Osteoblast (primary cell): ENCODE data around the gene SLC4A8. TPM values are rescaled to one million over a fixed set of nuclear protein-coding genes. Genes with fewer than 3 reads are reported as not detected.

Experiments used
- DNase-seq: peaks from one replicate; pipeline ENCODE4 v3.0.0; 2011; ENCODE audit warnings: low spot score, mixed read lengths; ENCODE audit not compliant: insufficient read length; ENCODE audit errors: missing footprints
- H2AFZ ChIP-seq: 2 replicates; pipeline ENCODE4 v1.6.0; 2011; ENCODE audit warnings: mild to moderate bottlenecking, low read length
- H3K27ac ChIP-seq: 2 replicates; pipeline ENCODE4 v1.5.1; 2011; ENCODE audit warnings: mild to moderate bottlenecking, low read depth, low read length, moderate library complexity
- H3K27me3 ChIP-seq: 2 replicates; pipeline ENCODE4 v1.6.0; 2012; ENCODE audit warnings: mild to moderate bottlenecking, control low read depth, inconsistent platforms, low read length, moderate library complexity; ENCODE audit not compliant: insufficient read depth
- H3K36me3 ChIP-seq: 2 replicates; pipeline ENCODE4 v1.5.1; 2011; ENCODE audit warnings: mild to moderate bottlenecking, low read length, control low read depth, moderate library complexity; ENCODE audit not compliant: insufficient read depth
- H3K4me1 ChIP-seq: 2 replicates; pipeline ENCODE4 v1.5.1; 2011; ENCODE audit warnings: mild to moderate bottlenecking, low read length, control low read depth, moderate library complexity; ENCODE audit not compliant: insufficient read depth
- H3K4me2 ChIP-seq: 2 replicates; pipeline ENCODE4 v1.6.0; 2011; ENCODE audit warnings: mild to moderate bottlenecking, low read length; ENCODE audit not compliant: insufficient read depth
- H3K4me3 ChIP-seq: fragments of 200-600 bp; sonication (generic); 3 replicates; pipeline ENCODE4 v1.5.1; 2012; ENCODE audit warnings: mild to moderate bottlenecking, low read length, inconsistent platforms; ENCODE audit not compliant: insufficient read depth
- H3K79me2 ChIP-seq: 2 replicates; pipeline ENCODE4 v1.6.0; 2012; ENCODE audit warnings: mild to moderate bottlenecking, low read length, control low read depth, inconsistent platforms; ENCODE audit not compliant: insufficient read depth
- H3K9me3 ChIP-seq: 2 replicates; pipeline ENCODE4 v1.5.1; 2011; ENCODE audit warnings: low read depth, low read length, control low read depth
- H4K20me1 ChIP-seq: 2 replicates; pipeline ENCODE4 v1.6.0; 2012; ENCODE audit warnings: mild to moderate bottlenecking, low read length, control low read depth; ENCODE audit not compliant: insufficient read depth
- total RNA-seq: library from RNA; depleted of rRNA; stranded (reverse); fragments of >200 nt; gene quantifications from 2 replicates; pipeline ENCODE4 v1.2.3, GENCODE V29; 2012
- TF ChIP-seq, protein P1 (sequence below): IDR thresholded peaks from 2 replicates; pipeline ENCODE4 v1.5.1; 2011; ENCODE audit warnings: mild to moderate bottlenecking, low read depth, low read length, moderate library complexity; ENCODE audit errors: extremely low read depth

The SLC4A8 gene
- total RNA-seq, 1 donor, result 2.9 TPM

DNA sequence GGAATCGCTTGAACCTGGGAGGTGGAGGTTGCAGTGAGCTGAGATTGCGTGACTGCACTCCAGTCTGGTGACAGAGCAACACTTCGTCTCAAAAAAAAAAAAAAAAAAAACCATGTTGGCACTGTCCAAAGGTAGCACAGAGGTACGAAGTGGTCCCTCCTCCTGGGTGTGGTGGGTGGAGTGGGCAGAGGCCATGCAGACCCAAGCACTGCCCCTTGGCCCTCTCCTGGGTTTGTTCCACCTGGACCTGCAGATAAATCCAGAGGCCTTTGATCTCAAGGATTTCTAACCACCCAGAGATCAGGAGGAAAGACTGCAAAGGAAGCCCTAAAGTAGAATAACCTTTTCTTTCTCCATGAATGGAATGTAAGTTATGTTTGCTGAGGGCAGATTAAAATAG, 24.7 kb upstream of the SLC4A8 start:
- Histone ChIP-seq H3K27ac (no peak overlapping the region), H3K79me2 (no peaks in the 10 kb centered on the region), H3K9me3 (no peaks in the 10 kb centered on the region), H3K4me1 (peaks cover 3% of the 10 kb centered on the region), H3K36me3 (no peaks in the 10 kb centered on the region), H2AFZ (no peak overlapping the region), H4K20me1 (no peaks in the 10 kb centered on the region), H3K4me2 (no peak overlapping the region), H3K4me3 (no peak overlapping the region), H3K27me3 (no peaks in the 10 kb centered on the region)
- TF ChIP-seq, protein P1, sequence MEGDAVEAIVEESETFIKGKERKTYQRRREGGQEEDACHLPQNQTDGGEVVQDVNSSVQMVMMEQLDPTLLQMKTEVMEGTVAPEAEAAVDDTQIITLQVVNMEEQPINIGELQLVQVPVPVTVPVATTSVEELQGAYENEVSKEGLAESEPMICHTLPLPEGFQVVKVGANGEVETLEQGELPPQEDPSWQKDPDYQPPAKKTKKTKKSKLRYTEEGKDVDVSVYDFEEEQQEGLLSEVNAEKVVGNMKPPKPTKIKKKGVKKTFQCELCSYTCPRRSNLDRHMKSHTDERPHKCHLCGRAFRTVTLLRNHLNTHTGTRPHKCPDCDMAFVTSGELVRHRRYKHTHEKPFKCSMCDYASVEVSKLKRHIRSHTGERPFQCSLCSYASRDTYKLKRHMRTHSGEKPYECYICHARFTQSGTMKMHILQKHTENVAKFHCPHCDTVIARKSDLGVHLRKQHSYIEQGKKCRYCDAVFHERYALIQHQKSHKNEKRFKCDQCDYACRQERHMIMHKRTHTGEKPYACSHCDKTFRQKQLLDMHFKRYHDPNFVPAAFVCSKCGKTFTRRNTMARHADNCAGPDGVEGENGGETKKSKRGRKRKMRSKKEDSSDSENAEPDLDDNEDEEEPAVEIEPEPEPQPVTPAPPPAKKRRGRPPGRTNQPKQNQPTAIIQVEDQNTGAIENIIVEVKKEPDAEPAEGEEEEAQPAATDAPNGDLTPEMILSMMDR, result no peak
- peak; percentile 4 for DNase-seq

DNA sequence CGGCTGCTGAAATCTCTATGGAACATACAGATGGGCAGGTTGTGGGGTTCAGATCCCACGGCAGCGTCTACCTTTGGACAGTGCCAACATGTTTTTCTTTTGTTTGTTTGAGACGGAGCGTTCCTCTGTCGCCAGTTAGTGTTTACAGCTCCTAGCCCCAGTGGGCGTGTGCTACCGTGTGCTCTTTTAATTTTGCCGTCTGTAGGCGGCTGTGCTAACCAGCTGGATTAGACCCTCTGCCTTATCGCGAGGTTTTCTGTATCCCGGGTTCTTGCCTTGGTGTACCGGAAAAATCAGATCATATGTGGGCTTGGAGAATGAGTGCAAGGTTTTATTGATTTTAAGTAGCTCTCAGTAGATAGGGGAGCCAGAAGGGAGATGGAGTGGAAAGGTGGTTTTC, 23.6 kb upstream of the SLC4A8 start:
- H2AFZ ChIP-seq, result no peak overlapping the region
- H3K4me3 ChIP-seq, result no peak overlapping the region
- H3K27me3 ChIP-seq, result no peaks in the 10 kb centered on the region
- H4K20me1 ChIP-seq, result no peaks in the 10 kb centered on the region
- DNase-seq, result no peak
- TF ChIP-seq, protein P1, result no peak
- H3K4me2 ChIP-seq, result no peak overlapping the region
- H3K79me2 ChIP-seq, result no peaks in the 10 kb centered on the region
- no peak overlapping the region for H3K27ac ChIP-seq
- H3K4me1 ChIP-seq, result peaks cover 7% of the 10 kb centered on the region
- H3K36me3 ChIP-seq, result no peaks in the 10 kb centered on the region
- no peaks in the 10 kb centered on the region for H3K9me3 ChIP-seq

DNA sequence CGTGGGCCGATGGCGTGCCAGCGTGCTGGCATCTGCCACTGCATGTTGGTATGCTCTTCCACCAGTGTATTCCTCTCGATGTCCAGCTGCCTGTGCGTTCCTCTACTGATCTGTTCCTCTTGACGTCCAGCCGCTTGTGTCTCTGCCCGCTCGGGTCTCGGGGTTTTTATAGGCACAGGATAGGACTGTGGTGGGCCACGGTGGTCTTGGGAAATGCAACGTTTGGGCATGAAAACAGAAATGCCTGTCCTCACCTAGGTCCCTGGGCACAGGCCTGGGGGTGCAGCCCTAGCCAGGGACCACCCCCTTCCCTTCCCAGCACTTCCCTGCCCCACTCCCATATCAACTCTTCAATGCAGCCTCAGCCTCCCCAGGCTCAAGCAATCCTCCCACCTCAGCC, 23.1 kb upstream of the SLC4A8 start:
- no peaks in the 10 kb centered on the region for H3K27me3 ChIP-seq
- peaks cover 7% of the 10 kb centered on the region for H3K4me1 ChIP-seq
- H3K27ac ChIP-seq, result no peak overlapping the region
- H4K20me1 ChIP-seq, result no peaks in the 10 kb centered on the region
- H3K79me2 ChIP-seq, result no peaks in the 10 kb centered on the region
- no peaks in the 10 kb centered on the region for H3K36me3 ChIP-seq
- no peaks in the 10 kb centered on the region for H3K9me3 ChIP-seq
- no peak overlapping the region for H3K4me3 ChIP-seq
- DNase-seq, result no peak
- no peak overlapping the region for H3K4me2 ChIP-seq
- H2AFZ ChIP-seq, result no peak overlapping the region
- TF ChIP-seq, protein P1, result no peak

DNA sequence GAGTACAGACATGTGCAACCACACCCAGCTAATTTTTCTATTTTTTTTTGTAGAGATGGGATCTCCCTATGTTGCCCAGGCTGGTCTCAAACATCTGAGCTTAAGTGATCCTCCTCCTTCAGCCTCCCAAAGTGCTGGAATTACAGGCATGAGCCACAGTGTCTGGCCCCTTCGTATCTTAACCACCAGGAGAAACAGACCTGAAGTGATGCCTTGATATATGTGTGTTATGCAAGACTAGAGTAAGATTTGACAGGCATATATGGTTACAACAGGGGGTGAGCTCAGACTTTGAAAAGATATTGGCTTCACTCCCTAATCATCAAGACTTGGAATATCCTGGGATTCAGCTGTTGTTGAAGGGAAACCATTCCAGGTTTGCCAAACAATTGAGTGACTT, 22.7 kb upstream of the SLC4A8 start:
- no peaks in the 10 kb centered on the region for H3K9me3 ChIP-seq

More for the DNA sequence above, 22.7 kb upstream of the SLC4A8 start:
- Histone ChIP-seq H3K4me1 (peaks cover 7% of the 10 kb centered on the region), H4K20me1 (no peaks in the 10 kb centered on the region), H2AFZ (no peak overlapping the region), H3K4me3 (no peak overlapping the region), H3K36me3 (no peaks in the 10 kb centered on the region), H3K79me2 (no peaks in the 10 kb centered on the region), H3K4me2 (no peak overlapping the region), H3K27ac (no peak overlapping the region), H3K27me3 (no peaks in the 10 kb centered on the region)
- DNase-seq, result peak; percentile 35
- TF ChIP-seq, protein P1, result no peak
